Calu3 (cell line): Measurements from ENCODE around the gene RHCG. TPM values are rescaled to one million over a fixed set of nuclear protein-coding genes. Genes with fewer than 3 reads are reported as not detected.

ENCODE experiments used
- Bru-seq: library from RNA; stranded (reverse); fragments of 400-500 nt; gene quantifications from one replicate; lab custom pipeline; 2021; lab: Mats Ljungman, UMichigan
- BruChase-seq, 2 experiments: library from RNA; stranded (reverse); fragments of 400-500 nt; gene quantifications; one replicate each; lab custom pipeline; 2021; lab: Mats Ljungman, UMichigan
- BruUV-seq: library from RNA; stranded (reverse); fragments of 400-500 nt; replicated peaks from 2 replicates; lab custom pipeline; 2021; lab: Mats Ljungman, UMichigan
- CTCF ChIA-PET: fragments of 300-600 bp; sonication (Branson Sonifier 250); formaldehyde crosslinking; loops from one replicate; lab custom pipeline; 2022; ENCODE audit warnings: antibody characterized with exemption; lab: Charles Lee
- DNase-seq: peaks from one replicate; pipeline ENCODE4 v3.0.0; 2022
- H3K27ac Mint-ChIP-seq: one replicate; pipeline ENCODE4 v1.8.0; 2022; ENCODE audit warnings: mixed read lengths; ENCODE audit not compliant: unreplicated experiment
- H3K27me3 Mint-ChIP-seq: one replicate; pipeline ENCODE4 v1.8.0; 2022; ENCODE audit warnings: mixed read lengths; ENCODE audit not compliant: unreplicated experiment
- H3K36me3 Mint-ChIP-seq: one replicate; pipeline ENCODE4 v1.8.0; 2022; ENCODE audit warnings: mild to moderate bottlenecking, moderate library complexity, mixed read lengths; ENCODE audit not compliant: insufficient read depth, unreplicated experiment
- H3K4me1 Mint-ChIP-seq: one replicate; pipeline ENCODE4 v1.8.0; 2022; ENCODE audit warnings: mild to moderate bottlenecking, low read depth, mixed read lengths; ENCODE audit not compliant: unreplicated experiment
- H3K4me3 Mint-ChIP-seq: one replicate; pipeline ENCODE4 v1.8.0; 2022; ENCODE audit warnings: mild to moderate bottlenecking, low read depth, moderate library complexity, mixed read lengths; ENCODE audit not compliant: unreplicated experiment
- H3K9me3 Mint-ChIP-seq: one replicate; pipeline ENCODE4 v1.8.0; 2022; ENCODE audit warnings: low read depth, mixed read lengths; ENCODE audit not compliant: unreplicated experiment
- CTCF ChIP-seq: fragments of 200-600 bp; IDR thresholded peaks from one replicate; pipeline ENCODE4 v1.8.0; 2022; ENCODE audit warnings: antibody characterized with exemption; ENCODE audit not compliant: unreplicated experiment
- intact Hi-C: fragments of 100-400 bp; cut with micrococcal nuclease; formaldehyde crosslinking; loops from one replicate; pipeline ENCODE4 v1.10.0; 2022; ENCODE audit not compliant: unreplicated experiment
- long read RNA-seq: library from polyadenylated mRNA; stranded (forward); transcript quantifications from one replicate; pipeline ENCODE4 v2.0.0, GENCODE V29; 2022
- total RNA-seq: library from RNA; stranded (reverse); gene quantifications from 2 replicates; pipeline ENCODE4 v1.2.3, GENCODE V29; 2022

RHCG gene
- 0.59 and 1.1 TPM in 2 replicates for total RNA-seq
- Bru-seq, nascent RNA: percentile 14 among the genes with signal in this experiment
- percentile 15 among the genes with signal in this experiment for BruChase-seq, experiment 1, labeled RNA remaining after a 6-hour chase
- percentile 14 among the genes with signal in this experiment for BruChase-seq, experiment 2, labeled RNA remaining after a 2-hour chase
- long read RNA-seq: 0 reads

- intact Hi-C loops: loop anchor here (1.0 to 5.0 kb wide), 2 partner anchors 60 to 81 kb away; partner anchors contain the start of gene TICRR
- peaks cover 32% of the 10 kb centered on the region for H3K27me3 Mint-ChIP-seq
- H3K9me3 Mint-ChIP-seq: no peaks in the 10 kb centered on the region
- TF ChIP-seq CTCF: peak; percentile 71
- peak within 1 kb of the TSS; percentile 68 for H3K4me3 Mint-ChIP-seq
- H3K36me3 Mint-ChIP-seq: peaks cover 18% of the 10 kb centered on the region
- DNase-seq: peak; percentile 83
- H3K27ac Mint-ChIP-seq: no peak within 1 kb of the TSS
- BruUV-seq: no TSS peak
- H3K4me1 Mint-ChIP-seq: peaks cover 38% of the 10 kb centered on the region
- CTCF ChIA-PET: no interaction called here
Measured at GRCh38 chr15:89496155-89497098, at the start of gene RHCG. RHCG (minus strand) TSS chr15:89496583; CDS start chr15:89496544, 39 bp downstream.

DNA sequence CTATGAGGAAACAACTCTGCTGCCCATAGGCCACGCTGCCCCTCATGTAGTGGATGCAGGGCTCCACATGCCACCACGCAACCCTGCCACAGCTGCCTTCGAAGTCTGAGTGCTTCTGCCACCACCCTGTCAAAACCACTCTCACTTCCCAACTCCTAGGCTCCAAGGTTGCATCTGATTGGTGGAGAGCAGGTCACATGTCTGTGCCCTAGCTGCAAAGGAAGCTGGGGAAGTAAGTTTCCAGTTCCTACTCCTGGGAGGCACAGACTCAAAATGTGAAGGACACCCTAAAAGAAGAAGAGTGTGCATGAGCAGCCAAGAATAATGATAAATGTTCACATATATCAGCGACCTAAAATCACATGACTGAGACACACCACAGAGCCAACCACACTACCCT lies 47.0 kb upstream of the RHCG start:
- BruUV-seq: no TSS peak
- no peak for DNase-seq
- Mint-ChIP-seq H3K27me3 (peaks cover 53% of the 10 kb centered on the region), H3K4me1 (no peaks in the 10 kb centered on the region), H3K27ac (no peak overlapping the region), H3K36me3 (no peaks in the 10 kb centered on the region), H3K4me3 (no peak overlapping the region), H3K9me3 (no peaks in the 10 kb centered on the region)
- CTCF ChIA-PET: no interaction called here
- no peak for TF ChIP-seq CTCF
- intact Hi-C loops: no loop called here

- no TSS peak for BruUV-seq
- TF ChIP-seq CTCF: no peak
- Mint-ChIP-seq H3K36me3 (no peaks in the 10 kb centered on the region), H3K27ac (no peak overlapping the region), H3K4me1 (no peaks in the 10 kb centered on the region), H3K4me3 (no peak overlapping the region), H3K27me3 (peaks cover 55% of the 10 kb centered on the region), H3K9me3 (no peaks in the 10 kb centered on the region)
- intact Hi-C loops: no loop called here
- DNase-seq: no peak
- CTCF ChIA-PET: interaction anchor here (0.6 kb wide), 1 partner anchor 394 kb away, joined by 4 read pairs; no protein-coding TSS in a partner anchor
Measured at GRCh38 chr15:89542369-89542768, 46.0 kb upstream of the RHCG start.

- CTCF ChIA-PET: no interaction called here
- Mint-ChIP-seq H3K36me3 (no peaks in the 10 kb centered on the region), H3K4me3 (no peak overlapping the region), H3K4me1 (no peaks in the 10 kb centered on the region), H3K27ac (no peak overlapping the region), H3K27me3 (peaks cover 45% of the 10 kb centered on the region), H3K9me3 (no peaks in the 10 kb centered on the region)
- no peak for DNase-seq
- intact Hi-C loops: no loop called here
- TF ChIP-seq CTCF: no peak
- no TSS peak for BruUV-seq
Measured at GRCh38 chr15:89539027-89539426, 42.6 kb upstream of the RHCG start.
